ENCODE data around the gene FRS2.
"Not testable (repeated sequence)": the region's sequence is repeated elsewhere in the genome, so short reads cannot be mapped to it uniquely, and the experiment has no call there.

The FRS2 gene

GRCh38 chr12:69588527-69588926 is 118.3 kb downstream of the FRS2 start:
- DNase-seq = no peak

- no peak for DNase-seq
These were observed 118.9 kb downstream of the FRS2 start for GRCh38 chr12:69589082-69589481.

- DNase-seq = no peak
These were observed 125.5 kb downstream of the FRS2 start for GRCh38 chr12:69595689-69596088.

- no peak for DNase-seq
These were observed 128.1 kb downstream of the FRS2 start for GRCh38 chr12:69598174-69598753.

GRCh38 chr12:69600804-69601203 is 130.6 kb downstream of the FRS2 start:
- no peak for DNase-seq

GRCh38 chr12:69601962-69602685 is 131.9 kb downstream of the FRS2 start:
- no peak for DNase-seq

GRCh38 chr12:69602954-69603353 is 132.8 kb downstream of the FRS2 start:
- no peak for DNase-seq

- DNase-seq = not testable (repeated sequence)
These were observed 133.4 kb downstream of the FRS2 start for GRCh38 chr12:69603556-69603955.

GRCh38 chr12:69604275-69604674 is 134.1 kb downstream of the FRS2 start:
- DNase-seq = not testable (repeated sequence)

- DNase-seq = no peak
These were observed 137.9 kb downstream of the FRS2 start for GRCh38 chr12:69608114-69608513.

- DNase-seq = no peak
These were observed 139.9 kb downstream of the FRS2 start for GRCh38 chr12:69610126-69610525.

- DNase-seq = no peak
These were observed 140.5 kb downstream of the FRS2 start, which contains the start of gene LRRC10 for GRCh38 chr12:69610729-69611128. LRRC10 (minus strand) TSS chr12:69610907; CDS start chr12:69610838, 69 bp downstream.

- no peak for DNase-seq
These were observed 143.2 kb downstream of the FRS2 start for GRCh38 chr12:69613351-69613750.

GRCh38 chr12:69616025-69616424 is 145.8 kb downstream of the FRS2 start:
- no peak for DNase-seq

GRCh38 chr12:69619050-69619449 is 148.9 kb downstream of the FRS2 start:
- DNase-seq = no peak

GRCh38 chr12:69620077-69620476 is 149.9 kb downstream of the FRS2 start:
- no peak for DNase-seq

GRCh38 chr12:69620921-69621320 is 150.7 kb downstream of the FRS2 start:
- no peak for DNase-seq

- DNase-seq = no peak
These were observed 151.4 kb downstream of the FRS2 start for GRCh38 chr12:69621551-69621950.

- DNase-seq = no peak
These were observed 153.8 kb downstream of the FRS2 start for GRCh38 chr12:69623970-69624369.

GRCh38 chr12:69627501-69627900 is 157.3 kb downstream of the FRS2 start:
- no peak for DNase-seq

Data from activated CD4-positive, alpha-beta T cell treated with anti-CD3 and anti-CD28 coated beads, Interleukin-2, amount 50 U/mL, for 48 hours (primary cell).